ENCODE data around the gene NBR1.

DNA sequence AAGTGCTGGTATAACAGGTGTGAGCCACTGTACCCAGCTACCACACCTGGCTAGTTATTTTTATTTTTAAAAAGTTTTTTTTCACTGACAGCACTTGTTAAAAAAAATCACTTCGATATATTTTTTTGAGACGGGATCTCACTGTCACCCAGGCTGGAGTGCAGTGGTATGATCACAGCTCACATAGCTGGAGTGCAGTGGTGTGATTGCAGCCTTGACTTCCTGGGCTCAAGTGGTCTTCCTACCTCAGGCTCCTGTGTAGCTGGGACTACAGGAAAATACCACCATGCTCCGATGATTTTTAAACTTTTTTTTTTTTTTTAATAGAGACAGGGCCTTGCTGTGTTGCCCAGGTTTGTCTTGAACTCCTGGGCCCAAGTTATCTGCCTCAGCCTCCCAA, 12.9 kb downstream of the NBR1 start:
- TF ChIP-seq, protein P1, sequence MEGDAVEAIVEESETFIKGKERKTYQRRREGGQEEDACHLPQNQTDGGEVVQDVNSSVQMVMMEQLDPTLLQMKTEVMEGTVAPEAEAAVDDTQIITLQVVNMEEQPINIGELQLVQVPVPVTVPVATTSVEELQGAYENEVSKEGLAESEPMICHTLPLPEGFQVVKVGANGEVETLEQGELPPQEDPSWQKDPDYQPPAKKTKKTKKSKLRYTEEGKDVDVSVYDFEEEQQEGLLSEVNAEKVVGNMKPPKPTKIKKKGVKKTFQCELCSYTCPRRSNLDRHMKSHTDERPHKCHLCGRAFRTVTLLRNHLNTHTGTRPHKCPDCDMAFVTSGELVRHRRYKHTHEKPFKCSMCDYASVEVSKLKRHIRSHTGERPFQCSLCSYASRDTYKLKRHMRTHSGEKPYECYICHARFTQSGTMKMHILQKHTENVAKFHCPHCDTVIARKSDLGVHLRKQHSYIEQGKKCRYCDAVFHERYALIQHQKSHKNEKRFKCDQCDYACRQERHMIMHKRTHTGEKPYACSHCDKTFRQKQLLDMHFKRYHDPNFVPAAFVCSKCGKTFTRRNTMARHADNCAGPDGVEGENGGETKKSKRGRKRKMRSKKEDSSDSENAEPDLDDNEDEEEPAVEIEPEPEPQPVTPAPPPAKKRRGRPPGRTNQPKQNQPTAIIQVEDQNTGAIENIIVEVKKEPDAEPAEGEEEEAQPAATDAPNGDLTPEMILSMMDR (IDR thresholded peaks at IDR 0.05) = no peak
- TF ChIP-seq POLR2A (IDR thresholded peaks at IDR 0.05) (no peak), EP300 (IDR thresholded peaks at IDR 0.05) (no peak)

All from ovary (tissue), 3 donors.